Neural progenitor cell (in vitro differentiated cells): ENCODE results near the gene CNOT6L.

Source experiments
- EZH2 ChIP-seq: fragments of 200-600 bp; sonication (generic); IDR thresholded peaks from 2 replicates; pipeline ENCODE4 v1.6.1; 2017; ENCODE audit warnings: antibody characterized with exemption, mild to moderate bottlenecking, moderate library complexity
- TF ChIP-seq, protein P1 (sequence below): fragments of 200-600 bp; sonication (generic); IDR thresholded peaks from 2 replicates; pipeline ENCODE4 v1.5.1; 2017; ENCODE audit warnings: antibody characterized with exemption, mild to moderate bottlenecking

DNA sequence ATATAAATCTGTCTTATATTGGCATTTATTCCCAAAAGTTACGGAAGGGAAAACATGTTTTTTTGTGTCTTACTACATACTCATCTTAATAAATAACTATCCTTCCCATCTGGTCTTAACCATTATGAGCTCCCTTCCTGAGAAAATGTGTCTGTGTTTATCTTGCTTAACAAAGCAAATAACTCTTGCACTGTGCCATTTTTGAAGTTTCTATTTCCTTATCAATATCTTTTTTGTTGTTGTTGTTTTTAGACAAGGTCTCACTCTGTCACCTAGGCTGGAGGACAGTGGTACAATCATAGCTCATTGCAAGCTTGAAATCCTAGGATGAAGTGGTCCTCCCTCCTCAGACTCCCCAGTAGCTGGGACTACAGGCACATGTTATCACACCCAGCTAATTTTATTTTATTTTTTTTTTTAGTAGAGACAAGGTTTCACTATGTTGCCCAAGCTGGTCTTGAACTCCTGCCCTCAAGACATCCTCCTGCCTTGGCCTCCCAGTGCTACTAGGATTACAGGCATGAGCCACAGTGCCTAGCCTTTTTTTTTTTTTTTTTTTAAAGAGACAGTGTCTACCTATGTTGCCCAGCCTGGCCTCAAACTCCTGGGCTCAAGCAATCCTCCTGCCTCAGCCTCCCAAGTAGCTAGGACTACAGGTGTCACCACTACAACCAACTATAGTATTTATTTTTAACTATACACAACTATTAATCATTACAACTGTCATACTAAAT lies 36.9 kb downstream of the CNOT6L start:
- TF ChIP-seq, protein P1, sequence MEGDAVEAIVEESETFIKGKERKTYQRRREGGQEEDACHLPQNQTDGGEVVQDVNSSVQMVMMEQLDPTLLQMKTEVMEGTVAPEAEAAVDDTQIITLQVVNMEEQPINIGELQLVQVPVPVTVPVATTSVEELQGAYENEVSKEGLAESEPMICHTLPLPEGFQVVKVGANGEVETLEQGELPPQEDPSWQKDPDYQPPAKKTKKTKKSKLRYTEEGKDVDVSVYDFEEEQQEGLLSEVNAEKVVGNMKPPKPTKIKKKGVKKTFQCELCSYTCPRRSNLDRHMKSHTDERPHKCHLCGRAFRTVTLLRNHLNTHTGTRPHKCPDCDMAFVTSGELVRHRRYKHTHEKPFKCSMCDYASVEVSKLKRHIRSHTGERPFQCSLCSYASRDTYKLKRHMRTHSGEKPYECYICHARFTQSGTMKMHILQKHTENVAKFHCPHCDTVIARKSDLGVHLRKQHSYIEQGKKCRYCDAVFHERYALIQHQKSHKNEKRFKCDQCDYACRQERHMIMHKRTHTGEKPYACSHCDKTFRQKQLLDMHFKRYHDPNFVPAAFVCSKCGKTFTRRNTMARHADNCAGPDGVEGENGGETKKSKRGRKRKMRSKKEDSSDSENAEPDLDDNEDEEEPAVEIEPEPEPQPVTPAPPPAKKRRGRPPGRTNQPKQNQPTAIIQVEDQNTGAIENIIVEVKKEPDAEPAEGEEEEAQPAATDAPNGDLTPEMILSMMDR, result no peak
- no peak for TF ChIP-seq EZH2
